ENCODE data around the gene SRRM2.

The SRRM2 gene

GRCh38 chr16:2778630-2778958 is 26.2 kb downstream of the SRRM2 start:
- DNase-seq: no peak

GRCh38 chr16:2779151-2779920 is 26.9 kb downstream of the SRRM2 start:
- DNase-seq: no peak

- DNase-seq: no peak
These were observed 27.8 kb downstream of the SRRM2 start for GRCh38 chr16:2779978-2780898.

GRCh38 chr16:2782583-2783351 is 30.3 kb downstream of the SRRM2 start:
- no peak for DNase-seq

- no peak for DNase-seq
These were observed 31.3 kb downstream of the SRRM2 start for GRCh38 chr16:2783581-2784357.

- DNase-seq: no peak
These were observed 32.1 kb downstream of the SRRM2 start for GRCh38 chr16:2784358-2785100.

GRCh38 chr16:2785101-2785991 is 32.9 kb downstream of the SRRM2 start:
- no peak for DNase-seq

- DNase-seq: no peak
These were observed 33.8 kb downstream of the SRRM2 start for GRCh38 chr16:2786061-2786825.

- DNase-seq: no peak
These were observed 34.4 kb downstream of the SRRM2 start for GRCh38 chr16:2786826-2787151.

- DNase-seq: no peak
These were observed 35.0 kb downstream of the SRRM2 start, which contains the start of gene PRSS33 for GRCh38 chr16:2787406-2787805. Gene PRSS33, minus strand, starts transcription at chr16:2787560. Its CDS starts 1,013 bp downstream, at chr16:2786547.

- DNase-seq: no peak
These were observed 35.5 kb downstream of the SRRM2 start for GRCh38 chr16:2787961-2788360.

- no peak for DNase-seq
These were observed 38.2 kb downstream of the SRRM2 start for GRCh38 chr16:2790631-2791030.

- DNase-seq: no peak
These were observed 38.7 kb downstream of the SRRM2 start for GRCh38 chr16:2791174-2791573.

GRCh38 chr16:2792940-2793339 is 40.5 kb downstream of the SRRM2 start:
- DNase-seq: no peak

GRCh38 chr16:2795395-2796143 is 43.1 kb downstream of the SRRM2 start:
- no peak for DNase-seq

- DNase-seq: no peak
These were observed 46.3 kb downstream of the SRRM2 start for GRCh38 chr16:2798723-2799204.

GRCh38 chr16:2799205-2799858 is 46.9 kb downstream of the SRRM2 start:
- DNase-seq: no peak

- DNase-seq: no peak
These were observed 47.4 kb downstream of the SRRM2 start for GRCh38 chr16:2799859-2800226.

All from hippocampal formation (tissue), 2 donors.